NCI-H526 treated with DMSO at 0.1 percent for 48 hours (cell line): ENCODE measurements around the gene PAX5.

ENCODE experiments used
- DNase-seq: peaks from one replicate; lab custom pipeline; 2025; lab: John Stamatoyannopoulos, UW

Gene PAX5

GRCh38 chr9:36834736-36835135 is 199.3 kb downstream of the PAX5 start:
- no peak for DNase-seq

- DNase-seq: no peak
These were observed 200.1 kb downstream of the PAX5 start for GRCh38 chr9:36833954-36834353.

GRCh38 chr9:36832164-36832795 is 201.8 kb downstream of the PAX5 start:
- no peak for DNase-seq

GRCh38 chr9:36831381-36832161 is 202.5 kb downstream of the PAX5 start:
- no peak for DNase-seq

- no peak for DNase-seq
These were observed 205.5 kb downstream of the PAX5 start for GRCh38 chr9:36828611-36829013.

- no peak for DNase-seq
These were observed 206.5 kb downstream of the PAX5 start for GRCh38 chr9:36827593-36827992.

- no peak for DNase-seq
These were observed 207.5 kb downstream of the PAX5 start for GRCh38 chr9:36826581-36826980.

- no peak for DNase-seq
These were observed 208.9 kb downstream of the PAX5 start for GRCh38 chr9:36825179-36825578.

GRCh38 chr9:36823934-36824333 is 210.1 kb downstream of the PAX5 start:
- no peak for DNase-seq

GRCh38 chr9:36823466-36823865 is 210.6 kb downstream of the PAX5 start:
- DNase-seq: no peak

- DNase-seq: no peak
These were observed 211.9 kb downstream of the PAX5 start for GRCh38 chr9:36822201-36822600.

- no peak for DNase-seq
These were observed 213.6 kb downstream of the PAX5 start for GRCh38 chr9:36820392-36820861.

GRCh38 chr9:36818965-36819870 is 214.8 kb downstream of the PAX5 start:
- DNase-seq: no peak

- DNase-seq: no peak
These were observed 215.7 kb downstream of the PAX5 start for GRCh38 chr9:36818242-36818938.

GRCh38 chr9:36817160-36817834 is 216.8 kb downstream of the PAX5 start:
- DNase-seq: no peak

- DNase-seq: no peak
These were observed 217.7 kb downstream of the PAX5 start for GRCh38 chr9:36816371-36816770.

GRCh38 chr9:36815566-36816348 is 218.3 kb downstream of the PAX5 start:
- DNase-seq: no peak

GRCh38 chr9:36815023-36815422 is 219.0 kb downstream of the PAX5 start:
- DNase-seq: no peak

- DNase-seq: no peak
These were observed 220.9 kb downstream of the PAX5 start for GRCh38 chr9:36813154-36813553.

GRCh38 chr9:36812556-36812955 is 221.5 kb downstream of the PAX5 start:
- no peak for DNase-seq

GRCh38 chr9:36808251-36808650 is 225.8 kb downstream of the PAX5 start:
- DNase-seq: no peak
